ENCODE measurements around the gene AEN. TPM values are rescaled to one million over a fixed set of nuclear protein-coding genes. Genes with fewer than 3 reads are reported as not detected.
A peak's percentile ranks its signal among the peaks of the same experiment; 100 is the strongest.

The AEN gene
- total RNA-seq, 1 experiment from 2014 or later = 183 TPM

DNA sequence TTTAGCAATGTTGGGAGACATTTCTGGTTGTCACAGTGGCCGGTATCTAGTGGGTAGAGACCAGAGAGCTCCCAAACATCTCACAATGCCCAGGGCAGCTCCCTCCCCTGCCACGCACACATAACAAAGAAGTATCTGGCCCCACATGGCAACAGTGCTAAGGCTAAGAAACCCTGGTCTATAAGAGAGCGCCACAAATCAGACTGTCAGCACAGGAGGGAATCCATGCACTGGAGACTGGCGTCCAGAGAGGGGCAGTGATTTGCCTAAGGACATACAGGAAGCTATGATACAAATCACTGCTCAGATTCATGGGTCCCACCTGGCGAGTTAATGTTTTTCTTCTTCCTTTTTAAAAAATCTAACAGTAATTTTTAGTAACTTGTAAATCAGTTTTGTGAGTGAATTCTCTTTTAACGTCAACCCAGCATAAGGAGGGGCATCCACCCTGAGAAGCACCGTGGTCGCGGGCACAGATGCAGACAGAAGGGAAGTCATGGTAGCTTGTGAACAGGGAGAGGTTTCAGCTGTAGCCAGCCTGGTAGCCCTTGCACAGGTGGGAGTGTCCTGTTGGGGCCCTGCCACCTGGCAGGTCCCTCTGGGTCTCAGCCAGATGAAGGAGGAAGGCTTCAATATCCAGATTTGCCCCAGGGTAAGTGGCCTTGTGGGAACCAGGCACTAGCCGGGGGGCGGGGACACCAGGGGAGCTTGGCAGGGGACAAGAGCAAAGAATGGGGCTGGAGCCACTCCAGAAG lies 26.4 kb downstream of the AEN start:
- H3K4me1 Mint-ChIP-seq = peaks cover 10% of the 10 kb centered on the region
- ATAC-seq = no peak
- TF ChIP-seq MLX (CRISPR knock-in tag; IDR thresholded peaks at IDR 0.05) (no peak), NR2C2 (CRISPR knock-in tag; IDR thresholded peaks at IDR 0.05) (no peak), ZNF121 (CRISPR knock-in tag; IDR thresholded peaks at IDR 0.05) (no peak)
- ChIA-PET CTCF (interaction anchor here (0.6 to 1.6 kb wide), 4 partner anchors 9 to 54 kb away, joined by 3 to 7 read pairs (median 4); partner anchors contain the start of gene ISG20), POLR2A (interaction anchor here (1.0 kb wide), 1 partner anchor 9 kb away, joined by 3 read pairs; no protein-coding TSS in a partner anchor)
- H3K36me3 Mint-ChIP-seq = no peaks in the 10 kb centered on the region
- H3K27ac Mint-ChIP-seq = no peak overlapping the region
- H3K4me3 Mint-ChIP-seq = no peak overlapping the region
- DNase-seq (ENCODE audit: low spot score) = no peak
- H3K27me3 Mint-ChIP-seq (ENCODE audit: low read depth) = no peaks in the 10 kb centered on the region
- H3K9me3 Mint-ChIP-seq = no peaks in the 10 kb centered on the region

DNA sequence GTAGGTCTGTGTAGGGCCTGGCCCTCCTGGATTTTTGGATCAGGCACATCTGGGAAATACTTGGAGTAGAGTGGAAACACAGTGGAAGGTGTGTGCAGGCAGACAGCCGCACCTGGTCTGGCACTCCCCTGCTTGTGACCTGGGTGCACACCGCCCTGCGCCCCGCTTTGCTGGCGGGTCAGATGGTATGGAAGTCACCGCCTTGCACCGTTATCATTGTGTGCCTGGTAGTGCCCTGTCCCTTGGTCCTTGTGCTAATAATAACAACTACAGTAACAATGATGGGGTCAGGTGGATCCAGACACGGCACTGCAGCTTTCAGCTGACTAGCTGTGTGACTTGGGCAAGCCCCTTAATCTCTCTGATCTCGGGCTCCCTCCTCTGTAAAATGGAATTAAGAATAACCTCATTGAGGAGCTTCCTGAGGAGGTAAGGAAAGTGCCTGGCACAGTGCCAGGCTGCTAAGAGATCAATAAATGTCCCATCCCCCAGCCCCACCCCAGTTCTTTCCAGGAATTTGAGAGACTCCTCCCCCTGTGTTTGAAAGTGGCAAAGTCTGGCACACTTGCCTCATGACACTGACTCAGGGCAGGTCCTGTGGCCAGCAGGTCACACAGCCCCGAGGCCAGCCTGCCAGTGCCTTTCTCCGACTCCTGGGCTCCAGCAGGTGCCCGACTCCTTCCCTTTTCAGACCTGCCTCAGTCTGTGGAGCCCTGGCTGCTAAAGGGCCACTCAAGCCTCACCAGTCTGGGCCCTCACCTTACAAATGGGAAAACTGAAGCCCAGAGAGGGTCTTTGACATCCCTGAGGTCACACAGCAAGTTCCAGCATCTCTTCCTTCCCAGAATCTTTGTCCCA lies 27.4 kb downstream of the AEN start:
- CTCF ChIA-PET = interaction anchor here (1.6 kb wide), 1 partner anchor 9 kb away, joined by 7 read pairs; no protein-coding TSS in a partner anchor
- POLR2A ChIA-PET = no interaction called here
- ATAC-seq (no peak), DNase-seq (ENCODE audit: low spot score) (no peak)
- Mint-ChIP-seq H3K36me3 (no peaks in the 10 kb centered on the region), H3K27me3 (ENCODE audit: low read depth) (no peaks in the 10 kb centered on the region), H3K4me1 (peaks cover 18% of the 10 kb centered on the region), H3K27ac (0 out of 2 replicates have a peak overlapping the region, but pooled peaks have one; percentile 2), H3K9me3 (no peaks in the 10 kb centered on the region), H3K4me3 (no peak overlapping the region)
- no peak for TF ChIP-seq NR2C2 (CRISPR knock-in tag; IDR thresholded peaks at IDR 0.05)
- no peak for TF ChIP-seq ERG (CRISPR knock-in tag; IDR thresholded peaks at IDR 0.05)
- TF ChIP-seq FOXP1 (CRISPR knock-in tag; IDR thresholded peaks at IDR 0.05; ENCODE audit: borderline replicate concordance) = no peak
- TF ChIP-seq ZNF532 (CRISPR knock-in tag; IDR thresholded peaks at IDR 0.05; ENCODE audit: borderline replicate concordance) = no peak
- TF ChIP-seq CREB1 (CRISPR knock-in tag; IDR thresholded peaks at IDR 0.05) = no peak
- TF ChIP-seq ESRRA (CRISPR knock-in tag; IDR thresholded peaks at IDR 0.05; ENCODE audit: borderline replicate concordance) = no peak
- no peak for TF ChIP-seq ETV6 (CRISPR knock-in tag; IDR thresholded peaks at IDR 0.05)
- no peak for TF ChIP-seq ATF1 (CRISPR knock-in tag; IDR thresholded peaks at IDR 0.05)
- no peak for TF ChIP-seq ATF6 (CRISPR knock-in tag; IDR thresholded peaks at IDR 0.05)
- TF ChIP-seq TEAD4 (CRISPR knock-in tag; IDR thresholded peaks at IDR 0.05) = no peak
- no peak for TF ChIP-seq TCF7 (CRISPR knock-in tag; IDR thresholded peaks at IDR 0.05; ENCODE audit: low read depth)
- no peak for TF ChIP-seq AR (CRISPR knock-in tag; IDR thresholded peaks at IDR 0.05)
- TF ChIP-seq, protein P1, sequence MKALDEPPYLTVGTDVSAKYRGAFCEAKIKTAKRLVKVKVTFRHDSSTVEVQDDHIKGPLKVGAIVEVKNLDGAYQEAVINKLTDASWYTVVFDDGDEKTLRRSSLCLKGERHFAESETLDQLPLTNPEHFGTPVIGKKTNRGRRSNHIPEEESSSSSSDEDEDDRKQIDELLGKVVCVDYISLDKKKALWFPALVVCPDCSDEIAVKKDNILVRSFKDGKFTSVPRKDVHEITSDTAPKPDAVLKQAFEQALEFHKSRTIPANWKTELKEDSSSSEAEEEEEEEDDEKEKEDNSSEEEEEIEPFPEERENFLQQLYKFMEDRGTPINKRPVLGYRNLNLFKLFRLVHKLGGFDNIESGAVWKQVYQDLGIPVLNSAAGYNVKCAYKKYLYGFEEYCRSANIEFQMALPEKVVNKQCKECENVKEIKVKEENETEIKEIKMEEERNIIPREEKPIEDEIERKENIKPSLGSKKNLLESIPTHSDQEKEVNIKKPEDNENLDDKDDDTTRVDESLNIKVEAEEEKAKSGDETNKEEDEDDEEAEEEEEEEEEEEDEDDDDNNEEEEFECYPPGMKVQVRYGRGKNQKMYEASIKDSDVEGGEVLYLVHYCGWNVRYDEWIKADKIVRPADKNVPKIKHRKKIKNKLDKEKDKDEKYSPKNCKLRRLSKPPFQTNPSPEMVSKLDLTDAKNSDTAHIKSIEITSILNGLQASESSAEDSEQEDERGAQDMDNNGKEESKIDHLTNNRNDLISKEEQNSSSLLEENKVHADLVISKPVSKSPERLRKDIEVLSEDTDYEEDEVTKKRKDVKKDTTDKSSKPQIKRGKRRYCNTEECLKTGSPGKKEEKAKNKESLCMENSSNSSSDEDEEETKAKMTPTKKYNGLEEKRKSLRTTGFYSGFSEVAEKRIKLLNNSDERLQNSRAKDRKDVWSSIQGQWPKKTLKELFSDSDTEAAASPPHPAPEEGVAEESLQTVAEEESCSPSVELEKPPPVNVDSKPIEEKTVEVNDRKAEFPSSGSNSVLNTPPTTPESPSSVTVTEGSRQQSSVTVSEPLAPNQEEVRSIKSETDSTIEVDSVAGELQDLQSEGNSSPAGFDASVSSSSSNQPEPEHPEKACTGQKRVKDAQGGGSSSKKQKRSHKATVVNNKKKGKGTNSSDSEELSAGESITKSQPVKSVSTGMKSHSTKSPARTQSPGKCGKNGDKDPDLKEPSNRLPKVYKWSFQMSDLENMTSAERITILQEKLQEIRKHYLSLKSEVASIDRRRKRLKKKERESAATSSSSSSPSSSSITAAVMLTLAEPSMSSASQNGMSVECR (CRISPR knock-in tag; IDR thresholded peaks at IDR 0.05; ENCODE audit: borderline replicate concordance) = no peak
- no peak for TF ChIP-seq TEAD1 (CRISPR knock-in tag; IDR thresholded peaks at IDR 0.05)
